GM10266 (cell line): Measurements from ENCODE around the gene NAP1L4.

Experiments
- DNase-seq: peaks from one replicate; pipeline ENCODE4 v3.0.0; 2012; ENCODE audit errors: extremely low spot score
- TF ChIP-seq, protein P1 (sequence below): IDR thresholded peaks from 2 replicates; pipeline ENCODE4 v1.5.1; 2012; ENCODE audit warnings: mild to moderate bottlenecking, low read depth; ENCODE audit not compliant: control insufficient read depth, insufficient read depth; ENCODE audit errors: missing control alignments

NAP1L4 gene

DNA sequence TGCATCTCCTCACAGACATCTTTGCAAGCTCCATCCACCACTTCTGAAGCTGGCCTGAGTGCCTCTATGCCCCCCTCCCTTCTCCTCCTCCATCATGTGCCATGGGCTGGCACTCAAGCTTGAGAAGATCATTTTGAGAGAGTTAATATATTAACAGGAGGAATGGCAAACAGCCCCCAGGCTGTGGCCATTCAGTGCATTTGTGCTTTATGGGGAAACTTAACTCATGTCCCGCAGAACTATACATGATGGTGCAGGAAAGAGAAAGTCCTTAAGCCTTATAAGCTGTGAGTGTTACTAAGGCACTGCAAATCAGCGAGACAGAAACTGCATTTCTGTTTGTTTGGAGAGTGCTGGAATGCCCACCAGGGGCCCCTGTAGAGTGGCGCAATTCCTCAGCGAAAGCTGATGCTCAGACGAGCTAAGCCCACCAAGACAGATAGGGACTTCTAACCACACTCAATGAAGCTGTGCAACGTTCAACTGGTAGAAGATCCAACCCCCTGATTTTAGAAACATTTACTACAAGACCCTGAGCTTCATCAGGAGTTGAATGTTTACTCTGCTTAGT is 36.1 kb downstream of the NAP1L4 start:
- TF ChIP-seq, protein P1, sequence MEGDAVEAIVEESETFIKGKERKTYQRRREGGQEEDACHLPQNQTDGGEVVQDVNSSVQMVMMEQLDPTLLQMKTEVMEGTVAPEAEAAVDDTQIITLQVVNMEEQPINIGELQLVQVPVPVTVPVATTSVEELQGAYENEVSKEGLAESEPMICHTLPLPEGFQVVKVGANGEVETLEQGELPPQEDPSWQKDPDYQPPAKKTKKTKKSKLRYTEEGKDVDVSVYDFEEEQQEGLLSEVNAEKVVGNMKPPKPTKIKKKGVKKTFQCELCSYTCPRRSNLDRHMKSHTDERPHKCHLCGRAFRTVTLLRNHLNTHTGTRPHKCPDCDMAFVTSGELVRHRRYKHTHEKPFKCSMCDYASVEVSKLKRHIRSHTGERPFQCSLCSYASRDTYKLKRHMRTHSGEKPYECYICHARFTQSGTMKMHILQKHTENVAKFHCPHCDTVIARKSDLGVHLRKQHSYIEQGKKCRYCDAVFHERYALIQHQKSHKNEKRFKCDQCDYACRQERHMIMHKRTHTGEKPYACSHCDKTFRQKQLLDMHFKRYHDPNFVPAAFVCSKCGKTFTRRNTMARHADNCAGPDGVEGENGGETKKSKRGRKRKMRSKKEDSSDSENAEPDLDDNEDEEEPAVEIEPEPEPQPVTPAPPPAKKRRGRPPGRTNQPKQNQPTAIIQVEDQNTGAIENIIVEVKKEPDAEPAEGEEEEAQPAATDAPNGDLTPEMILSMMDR, result no peak
- DNase-seq, result no peak

DNA sequence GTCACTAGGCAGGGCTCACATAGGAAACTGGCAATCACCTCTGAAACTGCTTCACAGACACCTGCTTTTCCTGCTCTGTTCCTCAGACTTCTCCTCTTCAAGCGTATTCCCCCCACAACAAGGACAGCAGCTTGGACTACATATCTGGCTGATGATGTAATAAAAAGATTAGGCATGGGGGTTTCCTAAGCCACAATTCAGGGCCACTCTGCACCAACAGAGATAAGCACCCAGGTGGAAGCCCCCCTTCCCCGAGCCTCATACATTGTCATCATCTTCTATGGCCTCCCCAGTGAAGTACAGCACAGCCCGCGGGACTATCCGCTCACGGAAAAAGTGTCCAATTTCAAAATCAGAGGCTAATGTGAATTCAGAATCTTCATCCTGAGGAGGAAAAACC is 37.9 kb downstream of the NAP1L4 start:
- TF ChIP-seq, protein P1, result no peak

DNA sequence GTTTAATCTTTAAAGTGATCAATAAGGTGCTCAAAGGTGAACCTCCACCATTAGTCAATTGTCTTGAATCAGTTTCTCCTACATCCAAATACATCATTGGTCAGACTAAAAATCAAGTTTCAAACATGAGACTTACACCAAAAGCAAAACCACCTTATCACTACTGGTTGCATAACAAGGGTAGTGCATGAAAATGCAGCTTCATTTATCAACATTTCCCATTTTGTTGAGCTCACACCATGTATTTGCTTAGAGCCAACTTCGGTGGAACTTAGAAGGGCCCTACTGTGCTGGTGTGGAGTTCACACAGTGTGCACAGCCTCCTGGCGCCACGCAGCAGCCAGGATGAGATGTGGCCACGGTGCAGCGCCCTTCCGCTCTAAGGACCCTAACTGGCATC is 39.8 kb downstream of the NAP1L4 start:
- TF ChIP-seq, protein P1, result no peak
- no peak for DNase-seq

More for the DNA sequence above, 37.9 kb downstream of the NAP1L4 start:
- DNase-seq, result no peak

DNA sequence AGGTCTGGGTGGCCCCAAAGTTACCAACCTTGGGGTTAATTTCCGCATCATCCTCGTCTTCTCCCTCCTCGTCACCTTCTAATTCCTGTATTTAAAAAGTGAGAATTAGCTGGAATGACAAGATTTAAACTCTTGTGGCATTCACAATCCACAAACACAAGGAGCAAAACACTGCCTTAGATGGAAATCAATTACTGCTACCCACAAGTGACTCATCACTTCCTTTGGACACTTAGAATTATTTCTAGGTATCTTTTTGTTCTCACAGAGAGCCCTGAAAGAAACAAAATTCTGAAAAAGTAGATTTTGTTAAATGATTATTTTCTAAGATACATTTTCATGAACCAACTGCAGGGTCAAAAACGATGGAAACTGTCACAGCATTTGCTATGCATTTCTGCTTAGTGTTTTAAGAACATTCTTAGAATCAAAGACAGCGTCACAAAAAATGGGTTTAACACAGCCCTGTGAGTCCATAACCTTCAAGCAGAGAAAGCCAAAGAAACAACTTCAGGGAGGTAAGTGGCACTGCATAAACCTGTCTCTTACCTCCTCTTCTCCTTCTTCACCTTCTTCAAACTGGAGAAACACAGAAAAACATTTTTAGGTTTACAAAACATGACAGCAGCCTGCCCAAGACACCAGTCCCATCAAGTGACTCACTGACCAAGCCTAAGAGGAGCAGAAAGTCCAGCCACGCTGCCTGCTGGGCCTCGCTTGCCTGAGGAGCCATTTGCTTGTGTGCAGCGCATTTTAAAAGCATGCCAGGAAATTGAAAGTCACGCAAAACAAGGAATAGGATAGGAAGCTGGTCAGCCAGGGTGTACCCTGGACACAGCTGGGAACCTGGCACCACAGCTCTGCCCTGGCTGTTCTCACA is 40.7 kb downstream of the NAP1L4 start:
- TF ChIP-seq, protein P1, result no peak
- no peak for DNase-seq

DNA sequence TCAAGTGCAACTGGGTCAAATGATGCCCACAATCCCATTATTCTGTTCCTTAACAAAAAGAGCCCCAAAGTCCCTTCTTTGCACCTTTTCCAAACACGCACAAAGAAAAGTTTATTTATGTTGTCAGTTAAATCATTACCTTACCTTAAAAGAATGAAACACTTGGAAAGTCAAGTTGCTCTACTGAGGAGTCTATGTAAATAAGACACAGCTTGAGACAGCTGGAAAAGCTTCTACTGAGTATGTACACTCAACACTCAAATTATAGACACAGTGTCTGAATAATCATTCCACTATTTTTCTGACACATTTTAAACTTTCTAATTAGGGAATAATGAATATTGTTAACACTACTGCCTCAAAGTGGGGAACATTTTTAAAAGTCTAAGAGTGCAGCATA is 41.3 kb downstream of the NAP1L4 start:
- no peak for DNase-seq
- TF ChIP-seq, protein P1, result no peak

DNA sequence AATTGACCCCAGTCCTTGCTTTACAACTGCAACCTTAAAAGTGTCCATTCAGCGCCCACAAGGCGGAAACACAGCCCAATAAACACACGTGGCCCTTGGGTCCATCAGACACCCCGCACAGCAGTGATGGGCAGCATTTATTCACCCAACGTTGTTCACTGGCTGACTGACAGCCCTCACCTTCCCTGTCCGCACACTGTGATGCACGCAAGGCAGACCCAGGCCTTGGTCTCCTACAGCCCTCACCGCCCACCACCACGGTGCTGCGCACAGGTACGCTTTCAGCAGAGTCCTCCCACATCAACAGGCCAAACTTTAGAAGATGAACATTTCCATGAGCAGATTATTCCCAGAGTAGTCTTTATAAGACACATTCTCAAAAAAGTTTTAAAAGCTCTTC is 42.2 kb downstream of the NAP1L4 start:
- no peak for DNase-seq
- TF ChIP-seq, protein P1, result no peak

DNA sequence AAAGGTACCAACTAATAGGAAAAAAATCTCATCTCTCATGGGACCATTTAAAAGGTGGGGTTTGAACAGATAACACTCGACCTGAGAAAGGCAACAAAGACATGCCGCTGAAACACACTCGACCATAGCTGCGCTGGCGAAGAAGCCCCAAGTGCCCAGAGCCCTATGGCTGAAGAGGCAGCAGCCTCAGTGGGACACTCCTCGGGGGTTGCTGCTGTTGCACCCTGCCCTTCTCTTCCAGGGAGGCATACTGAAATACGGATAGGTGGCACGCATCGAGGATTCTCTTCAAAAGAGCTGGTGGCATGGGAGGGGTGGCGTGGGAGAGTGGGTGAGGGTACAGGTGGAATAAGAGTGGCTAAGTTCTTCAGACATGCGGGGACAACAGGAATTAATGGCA is 44.4 kb downstream of the NAP1L4 start:
- TF ChIP-seq, protein P1, result no peak
- DNase-seq, result no peak
